ENCODE results near the gene C6orf132. TPM values are rescaled to one million over a fixed set of nuclear protein-coding genes. Genes with fewer than 3 reads are reported as not detected.

C6orf132 gene
- total and polyA plus RNA-seq, 2 of the 8 experiments (the other 6 are each of a cell fraction or from before 2014, with no cell fraction given), result 31.5 to 64.0 TPM

DNA sequence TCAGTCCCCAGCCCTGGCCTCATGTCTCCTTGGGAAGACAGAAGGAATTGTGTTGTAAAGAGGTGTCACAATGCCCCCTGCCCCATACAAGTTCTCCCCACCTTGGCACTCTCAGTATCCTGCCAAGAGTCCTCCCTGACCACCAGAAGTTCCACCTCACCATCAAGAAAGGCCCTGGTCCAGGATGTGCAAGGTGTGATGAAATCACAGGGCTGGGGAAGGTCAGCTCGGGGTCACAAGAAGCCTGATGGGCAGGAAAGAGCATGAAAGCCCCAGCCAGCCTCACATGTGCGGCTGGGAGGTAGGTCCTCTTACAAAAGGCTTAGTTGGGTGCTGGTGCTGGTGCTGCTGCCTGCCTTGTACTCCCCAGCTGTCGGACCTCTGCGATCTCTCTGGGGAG, 12.9 kb upstream of the C6orf132 start:
- Histone ChIP-seq H3K79me2 (ENCODE audit: control insufficient read depth in 1 of 2, insufficient read depth in 2 of 2, low read length in 2 of 2) (no peaks in the 10 kb centered on the region), H4K5ac (ENCODE audit: insufficient read length, low read depth, low read length) (no peak overlapping the region), H3K27ac (ENCODE audit: low read depth, low read length) (no peak overlapping the region), H3K4me1 (replicated peaks in 1 of 4; ENCODE audit: control insufficient read depth in 3 of 4, insufficient read depth in 4 of 4, low read length in 3 of 4) (peaks cover 1 to 11% (median 6%) of the 10 kb centered on the region in 4 experiments; a peak in 5 of 7 replicates), H3K4me3 (ENCODE audit: extremely low read depth in 1 of 4, insufficient read depth in 2 of 4, low read depth in 3 of 4, low read length in 4 of 4) (no peak overlapping the region), H2AK5ac (ENCODE audit: low read depth, low read length) (peak overlapping the region; percentile 18), H3K56ac (replicated peaks; ENCODE audit: insufficient read length, low read depth, low read length) (no peak overlapping the region), H2BK15ac (ENCODE audit: low read length) (no peak overlapping the region; the same call in 1 of the 2 replicates), H2AFZ (ENCODE audit: low read length) (no peak overlapping the region), H3K9ac (replicated peaks in 1 of 4; ENCODE audit: extremely low read depth in 1 of 4, low read depth in 3 of 4, low read length in 3 of 4) (no peak overlapping the region), H2BK20ac (ENCODE audit: low read length) (no peak overlapping the region; the same call in 1 of the 2 replicates), H2BK5ac (ENCODE audit: low read depth, low read length) (no peak overlapping the region), H3K14ac (ENCODE audit: insufficient read length) (no peak overlapping the region), H3K4ac (replicated peaks; ENCODE audit: insufficient read length, low read depth, low read length) (no peak overlapping the region), H3K36me3 (ENCODE audit: control insufficient read depth in 2 of 4, insufficient read depth in 4 of 4, low read length in 3 of 4) (no peaks in the 10 kb centered on the region), H3K79me1 (ENCODE audit: low read depth, low read length) (no peaks in the 10 kb centered on the region), H2BK120ac (replicated peaks; ENCODE audit: low read depth, low read length) (no peak overlapping the region), H3K9me3 (ENCODE audit: insufficient read depth in 2 of 2, low read depth in 1 of 2, low read length in 1 of 2) (no peaks in the 10 kb centered on the region), H2BK12ac (ENCODE audit: low read depth, low read length) (no peak overlapping the region; the same call in 1 of the 2 replicates), H3K23me2 (ENCODE audit: low read depth, low read length) (no peaks in the 10 kb centered on the region), H4K91ac (replicated peaks; ENCODE audit: insufficient read length, low read length) (no peak overlapping the region), H4K8ac (ENCODE audit: extremely low read depth, insufficient read depth, low read length) (no peak overlapping the region), H3K4me2 (ENCODE audit: insufficient read depth in 1 of 2, low read depth in 2 of 2, low read length in 2 of 2) (no peak overlapping the region), H3K18ac (ENCODE audit: extremely low read depth, low read length) (no peak overlapping the region), H3K23ac (ENCODE audit: insufficient read length) (no peak overlapping the region), H4K20me1 (replicated peaks in 1 of 2; ENCODE audit: control insufficient read depth in 1 of 2, insufficient read depth in 2 of 2, low read length in 2 of 2) (no peaks in the 10 kb centered on the region), H3K27me3 (replicated peaks in 1 of 4; ENCODE audit: control insufficient read depth in 3 of 4, extremely low read depth in 1 of 4, insufficient read depth in 3 of 4, low read length in 3 of 4) (peaks cover 0 to 3% (median 0%) of the 10 kb centered on the region in 4 experiments; a peak in 3 of 7 replicates)
- DNase-seq (ENCODE audit: low read depth in 1 of 2, low spot score in 2 of 2) (no peak), FAIRE-seq (no peak)
- ChIA-PET POLR2A (ENCODE audit: partially characterized antibody) (interaction anchor here (0.6 to 2.1 kb wide), 5 partner anchors 8 to 190 kb away, joined by 3 to 10 read pairs (median 4); no protein-coding TSS in a partner anchor), CTCF (ENCODE audit: partially characterized antibody) (interaction anchor here (0.8 to 4.2 kb wide), 9 partner anchors 9 to 70 kb away, joined by 4 to 14 read pairs (median 10); partner anchors contain the start of gene C6orf132)
- 94% methylated on average over 4 of the region's 4 CpGs; no CpG with 5 or more reads in 1 of the 2 experiments for WGBS, 2 experiments (ENCODE audit: extremely low coverage in 1 of 2, insufficient coverage in 1 of 2, insufficient read length in 1 of 2, insufficient replicate concordance in 2 of 2, low coverage in 1 of 2, low lambda C conversion rate in 2 of 2, missing lambda C conversion rate in 1 of 2)
- TF ChIP-seq, protein P1, sequence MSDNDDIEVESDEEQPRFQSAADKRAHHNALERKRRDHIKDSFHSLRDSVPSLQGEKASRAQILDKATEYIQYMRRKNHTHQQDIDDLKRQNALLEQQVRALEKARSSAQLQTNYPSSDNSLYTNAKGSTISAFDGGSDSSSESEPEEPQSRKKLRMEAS (IDR thresholded peaks at IDR 0.05), result no peak
- TF ChIP-seq, protein P2, sequence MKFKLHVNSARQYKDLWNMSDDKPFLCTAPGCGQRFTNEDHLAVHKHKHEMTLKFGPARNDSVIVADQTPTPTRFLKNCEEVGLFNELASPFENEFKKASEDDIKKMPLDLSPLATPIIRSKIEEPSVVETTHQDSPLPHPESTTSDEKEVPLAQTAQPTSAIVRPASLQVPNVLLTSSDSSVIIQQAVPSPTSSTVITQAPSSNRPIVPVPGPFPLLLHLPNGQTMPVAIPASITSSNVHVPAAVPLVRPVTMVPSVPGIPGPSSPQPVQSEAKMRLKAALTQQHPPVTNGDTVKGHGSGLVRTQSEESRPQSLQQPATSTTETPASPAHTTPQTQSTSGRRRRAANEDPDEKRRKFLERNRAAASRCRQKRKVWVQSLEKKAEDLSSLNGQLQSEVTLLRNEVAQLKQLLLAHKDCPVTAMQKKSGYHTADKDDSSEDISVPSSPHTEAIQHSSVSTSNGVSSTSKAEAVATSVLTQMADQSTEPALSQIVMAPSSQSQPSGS (IDR thresholded peaks at IDR 0.05; ENCODE audit: low read length), result no peak
- TF ChIP-seq NANOG (IDR thresholded peaks at IDR 0.05; ENCODE audit: insufficient read depth, low read depth, low read length, poor library complexity, severe bottlenecking) (no peak), FOSL1 (IDR thresholded peaks at IDR 0.05; ENCODE audit: insufficient read depth, low read depth, low read length) (no peak), CBX8 (IDR thresholded peaks at IDR 0.05; ENCODE audit: borderline replicate concordance, low read depth, low read length) (no peak), SIRT6 (IDR thresholded peaks at IDR 0.05; ENCODE audit: low read length) (no peak), BRCA1 (IDR thresholded peaks at IDR 0.05; ENCODE audit: low read depth, low read length) (no peak), NRF1 (IDR thresholded peaks at IDR 0.05; ENCODE audit: low read depth, low read length) (no peak), POU5F1 (IDR thresholded peaks at IDR 0.05; ENCODE audit: low read depth, low read length) (no peak)
- TF ChIP-seq, protein P3, sequence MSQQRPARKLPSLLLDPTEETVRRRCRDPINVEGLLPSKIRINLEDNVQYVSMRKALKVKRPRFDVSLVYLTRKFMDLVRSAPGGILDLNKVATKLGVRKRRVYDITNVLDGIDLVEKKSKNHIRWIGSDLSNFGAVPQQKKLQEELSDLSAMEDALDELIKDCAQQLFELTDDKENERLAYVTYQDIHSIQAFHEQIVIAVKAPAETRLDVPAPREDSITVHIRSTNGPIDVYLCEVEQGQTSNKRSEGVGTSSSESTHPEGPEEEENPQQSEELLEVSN (IDR thresholded peaks at IDR 0.05), result no peak

Data from H1 (cell line).